GM23248 (cell line): ENCODE results near the gene MCM9. TPM values are rescaled to one million over a fixed set of nuclear protein-coding genes. Genes with fewer than 3 reads are reported as not detected.

ENCODE experiments used
- DNase-seq: peaks from one replicate; pipeline ENCODE4 v3.0.0-alpha.2; 2015
- H2AFZ ChIP-seq: fragments of 200-600 bp; sonication (generic); 2 replicates; pipeline ENCODE4 v1.6.1; 2016; ENCODE audit warnings: antibody characterized with exemption
- H3F3A ChIP-seq: fragments of 200-600 bp; sonication (generic); 2 replicates; pipeline ENCODE4 v1.6.1; 2016; ENCODE audit warnings: mild to moderate bottlenecking, antibody characterized with exemption, mixed run types; ENCODE audit not compliant: insufficient read depth
- H3K27ac ChIP-seq: fragments of 200-600 bp; sonication (generic); 2 replicates; pipeline ENCODE4 v1.5.1; 2016; ENCODE audit warnings: mild to moderate bottlenecking
- H3K27me3 ChIP-seq: fragments of 200-600 bp; sonication (generic); replicated peaks from 2 replicates; pipeline ENCODE4 v1.6.1; 2016; ENCODE audit warnings: mild to moderate bottlenecking; ENCODE audit not compliant: insufficient read depth
- H3K36me3 ChIP-seq: fragments of 200-600 bp; sonication (generic); 2 replicates; pipeline ENCODE4 v1.6.1; 2016; ENCODE audit warnings: low read depth, mild to moderate bottlenecking
- H3K4me1 ChIP-seq: fragments of 200-600 bp; sonication (generic); 2 replicates; pipeline ENCODE4 v1.6.1; 2016; ENCODE audit warnings: mild to moderate bottlenecking; ENCODE audit not compliant: insufficient read depth
- H3K4me2 ChIP-seq: fragments of 200-600 bp; sonication (generic); one replicate; pipeline ENCODE4 v1.6.1; 2016; ENCODE audit warnings: mild to moderate bottlenecking; ENCODE audit not compliant: unreplicated experiment
- H3K4me3 ChIP-seq: fragments of 200-600 bp; sonication (generic); 2 replicates; pipeline ENCODE4 v1.5.1; 2016; ENCODE audit warnings: mild to moderate bottlenecking
- H3K79me2 ChIP-seq: fragments of 200-600 bp; sonication (generic); 2 replicates; pipeline ENCODE4 v1.6.1; 2016; ENCODE audit warnings: mild to moderate bottlenecking; ENCODE audit not compliant: insufficient read depth
- H3K9ac ChIP-seq: fragments of 200-600 bp; sonication (generic); 2 replicates; pipeline ENCODE4 v1.6.1; 2016; ENCODE audit warnings: mild to moderate bottlenecking
- H3K9me2 ChIP-seq: fragments of 200-600 bp; sonication (generic); 2 replicates; pipeline ENCODE4 v1.6.1; 2016; ENCODE audit warnings: mixed run types, mild to moderate bottlenecking, moderate library complexity; ENCODE audit not compliant: insufficient read depth
- H3K9me3 ChIP-seq: fragments of 200-600 bp; sonication (generic); one replicate; pipeline ENCODE4 v1.6.1; 2017; ENCODE audit warnings: low read depth
- H4K20me1 ChIP-seq: fragments of 200-600 bp; sonication (generic); 2 replicates; pipeline ENCODE4 v1.6.0; 2016; ENCODE audit not compliant: insufficient read depth
- EZH2 ChIP-seq: fragments of 200-600 bp; sonication (generic); IDR thresholded peaks from 2 replicates; pipeline ENCODE4 v1.6.1; 2018; ENCODE audit warnings: antibody characterized with exemption, mild to moderate bottlenecking; ENCODE audit not compliant: insufficient read depth, poor library complexity, severe bottlenecking
- EZH2phosphoT487 ChIP-seq: fragments of 200-600 bp; sonication (generic); IDR thresholded peaks from 2 replicates; pipeline ENCODE4 v1.6.1; 2018; ENCODE audit warnings: antibody characterized with exemption, moderate library complexity, mild to moderate bottlenecking, low read depth; ENCODE audit not compliant: insufficient read depth
- WGBS, 2 experiments: methylation state at CpG; one replicate each; pipeline ENCODE4 v1.1.6; 2015 to 2017; ENCODE audit warnings: low lambda C conversion rate in 2 of 2, low coverage in 1 of 2; ENCODE audit errors: missing lambda C conversion rate in 2 of 2; 5-methylcytosine and 5-hydroxymethylcytosine counted together
- in situ Hi-C: fragments of 300-500 bp; cut with MboI; formaldehyde crosslinking; loops from 2 replicates; pipeline ENCODE4 v1.15.0; 2020
- polyA plus RNA-seq: library from polyadenylated mRNA; unstranded; fragments of >200 nt; fragmentation: Nextera tagmentation; extraction: Ambion mirVana; gene quantifications from 2 replicates; pipeline ENCODE4 v1.2.1, GENCODE V29; 2016
- total RNA-seq: library from RNA; depleted of rRNA; stranded (reverse); fragments of >200 nt; shearing (Covaris generic); gene quantifications from 2 replicates; pipeline ENCODE4 v1.2.3, GENCODE V29; 2014

The MCM9 gene
- total and polyA plus RNA-seq, 2 experiments from 2014 or later = 3.2 to 6.2 TPM

DNA sequence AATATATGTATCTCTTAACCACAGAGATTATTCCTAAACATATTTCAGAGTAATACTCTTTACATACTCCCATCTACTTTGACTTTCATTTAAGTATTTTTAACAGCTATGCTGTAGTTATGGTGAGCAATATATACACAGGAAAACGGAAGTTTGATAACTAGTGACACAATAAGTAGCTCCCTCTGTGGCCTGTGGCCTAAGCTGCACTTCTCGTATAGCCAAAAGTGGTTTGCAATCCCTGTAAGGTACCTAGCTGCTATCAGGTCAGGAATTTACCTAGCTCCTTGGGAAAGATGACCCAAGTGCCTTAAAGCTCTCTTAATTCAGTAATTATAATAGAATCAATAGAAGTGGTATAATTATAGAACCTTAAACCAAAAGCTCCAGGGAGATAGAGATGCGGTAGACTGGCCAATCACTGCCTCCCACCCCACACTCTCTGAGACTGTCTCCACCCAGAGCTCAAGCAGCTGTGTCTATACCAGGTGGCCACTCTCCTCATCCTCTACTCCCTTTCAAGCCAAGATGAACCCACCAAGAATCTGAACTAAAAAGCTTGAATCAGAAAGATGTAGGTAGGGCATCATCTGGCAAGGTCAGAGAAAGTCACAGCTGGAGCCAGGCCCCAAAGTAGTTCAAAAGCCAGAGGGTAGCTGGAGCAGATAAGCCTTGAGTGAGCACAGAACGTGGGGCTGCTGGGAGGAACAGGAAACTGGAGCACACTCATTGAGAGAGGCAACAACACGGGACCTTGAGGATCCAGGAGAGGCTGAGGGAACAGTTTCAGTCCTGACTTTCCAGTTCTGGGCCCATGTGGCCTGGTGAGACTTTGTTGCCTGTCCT is 125.9 kb downstream of the MCM9 start:
- Histone ChIP-seq H3K4me3 (no peak overlapping the region), H3K9me2 (no peaks in the 10 kb centered on the region)

DNA sequence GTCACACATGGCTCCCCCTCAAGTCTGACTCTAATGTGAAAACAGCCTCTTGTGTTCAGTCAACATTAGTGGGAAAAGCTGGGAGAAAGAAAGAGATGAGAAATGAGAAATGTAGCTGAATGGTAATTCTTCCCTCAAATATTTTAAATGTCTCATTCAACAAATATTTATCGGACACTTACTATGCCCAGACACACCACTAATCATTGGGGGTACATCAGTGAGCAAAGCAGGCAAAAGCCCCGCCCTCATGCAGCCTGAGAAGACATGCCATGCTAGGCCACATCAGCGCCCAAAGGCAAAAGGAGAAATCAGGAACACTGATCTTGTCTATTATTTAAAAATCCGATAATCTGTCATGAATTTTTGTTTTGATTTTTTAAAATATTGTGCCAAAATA is 130.9 kb downstream of the MCM9 start:
- Histone ChIP-seq H3F3A (no peaks in the 10 kb centered on the region), H3K4me1 (0 out of 2 replicates have a peak, but pooled peaks cover 5% of the 10 kb centered on the region), H3K9me2 (no peaks in the 10 kb centered on the region), H3K79me2 (no peaks in the 10 kb centered on the region), H3K27ac (no peak overlapping the region), H3K36me3 (no peaks in the 10 kb centered on the region), H3K9me3 (no peaks in the 10 kb centered on the region), H3K9ac (no peak overlapping the region), H3K4me2 (no peak overlapping the region), H2AFZ (no peak overlapping the region), H3K27me3 (no peaks in the 10 kb centered on the region), H3K4me3 (no peak overlapping the region), H4K20me1 (no peaks in the 10 kb centered on the region)
- 72 to 73% methylated on average over 4 of the region's 4 CpGs for WGBS, 2 experiments
- in situ Hi-C loops = no loop called here
- DNase-seq = peak; percentile 33
- TF ChIP-seq EZH2 (no peak), EZH2phosphoT487 (no peak)

More for the DNA sequence above, 125.9 kb downstream of the MCM9 start:
- in situ Hi-C loops = no loop called here
- Histone ChIP-seq H3F3A (peaks cover 9% of the 10 kb centered on the region), H3K4me2 (no peak overlapping the region), H3K4me1 (peaks cover 16% of the 10 kb centered on the region), H3K79me2 (no peaks in the 10 kb centered on the region), H3K27ac (no peak overlapping the region), H4K20me1 (no peaks in the 10 kb centered on the region), H3K27me3 (no peaks in the 10 kb centered on the region), H3K36me3 (no peaks in the 10 kb centered on the region), H3K9ac (no peak overlapping the region), H2AFZ (no peak overlapping the region), H3K9me3 (no peaks in the 10 kb centered on the region)
- WGBS, 2 experiments = 92 to 96% methylated on average over 5 of the region's 5 CpGs
- TF ChIP-seq EZH2phosphoT487 (no peak), EZH2 (no peak)
- DNase-seq = no peak

GRCh38 chr6:118801257-118801656 is 133.7 kb downstream of the MCM9 start:
- Histone ChIP-seq H3K27me3 (no peaks in the 10 kb centered on the region), H3F3A (no peaks in the 10 kb centered on the region), H3K4me1 (0 out of 2 replicates have a peak, but pooled peaks cover 5% of the 10 kb centered on the region), H3K9me3 (no peaks in the 10 kb centered on the region), H3K9ac (no peak overlapping the region), H3K36me3 (no peaks in the 10 kb centered on the region), H3K27ac (no peak overlapping the region), H3K4me3 (no peak overlapping the region), H3K9me2 (no peaks in the 10 kb centered on the region), H3K79me2 (no peaks in the 10 kb centered on the region), H3K4me2 (no peak overlapping the region), H2AFZ (no peak overlapping the region), H4K20me1 (no peaks in the 10 kb centered on the region)
- in situ Hi-C loops = no loop called here
- no peak for DNase-seq
- TF ChIP-seq EZH2phosphoT487 (no peak), EZH2 (no peak)
- 82 to 90% methylated on average over 6 of the region's 6 CpGs for WGBS, 2 experiments

DNA sequence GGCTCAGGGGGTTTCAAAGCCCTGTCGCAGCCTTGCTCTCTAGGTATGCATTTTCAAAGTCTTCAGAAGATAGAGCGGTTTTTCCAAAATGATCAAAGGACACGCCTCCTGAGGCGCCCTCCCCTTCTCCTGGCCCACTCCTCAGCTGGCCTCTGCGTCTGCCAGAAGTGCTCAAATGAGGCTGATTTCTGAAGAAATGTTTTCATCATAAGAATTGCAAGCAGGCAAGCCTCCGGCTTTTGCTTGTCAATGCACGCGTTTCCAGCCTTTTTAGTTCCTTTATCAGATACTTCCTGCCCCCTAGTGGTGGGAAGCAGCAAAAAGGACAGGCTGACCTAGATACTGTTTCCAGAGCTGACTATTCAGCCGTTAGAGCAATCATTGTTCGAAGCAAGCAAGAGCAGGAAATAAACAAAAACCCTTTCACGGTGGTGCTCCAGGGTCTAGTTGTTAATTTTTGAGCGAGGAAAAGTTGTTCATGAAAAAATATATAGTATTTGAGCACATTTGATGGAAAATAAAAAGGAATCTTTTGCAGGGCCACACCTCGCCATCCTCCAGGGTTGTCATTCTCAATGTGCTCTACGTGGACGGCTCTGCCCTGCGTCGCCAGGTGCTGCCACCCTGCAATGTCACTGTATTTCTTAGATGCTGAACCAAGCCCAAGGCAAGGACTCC is 134.4 kb downstream of the MCM9 start:
- Histone ChIP-seq H3K36me3 (no peaks in the 10 kb centered on the region), H3K4me3 (0 out of 2 replicates have a peak overlapping the region, but pooled peaks have one; percentile 24), H4K20me1 (no peaks in the 10 kb centered on the region), H3F3A (no peaks in the 10 kb centered on the region), H3K9me3 (no peaks in the 10 kb centered on the region), H3K27ac (no peak overlapping the region), H2AFZ (peak overlapping the region; percentile 69), H3K4me1 (0 out of 2 replicates have a peak, but pooled peaks cover 5% of the 10 kb centered on the region), H3K9me2 (no peaks in the 10 kb centered on the region), H3K9ac (no peak overlapping the region), H3K27me3 (no peaks in the 10 kb centered on the region), H3K79me2 (no peaks in the 10 kb centered on the region), H3K4me2 (peak overlapping the region; percentile 39)
- TF ChIP-seq EZH2phosphoT487 (no peak), EZH2 (no peak)
- in situ Hi-C loops = no loop called here
- peak; percentile 92 for DNase-seq
- WGBS, 2 experiments = 28 to 31% methylated on average over 17 of the region's 17 CpGs
